IMR-90 (cell line): Measurements from ENCODE around the gene EIF2B2.

ENCODE experiments used
- CTCF ChIP-seq: conservative IDR thresholded peaks from 2 replicates; pipeline ENCODE4 v1.5.1; 2012; ENCODE audit warnings: mild to moderate bottlenecking, low read depth, low read length, improper control_type of control experiment
- ELK1 ChIP-seq: fragments of 150-350 bp; IDR thresholded peaks from 2 replicates; pipeline ENCODE4 v1.6.1; 2016; ENCODE audit warnings: low read depth, mild to moderate bottlenecking, low read length, moderate library complexity, borderline replicate concordance
- POLR2A ChIP-seq: IDR thresholded peaks from 2 replicates; pipeline ENCODE4 v1.6.1; 2012; ENCODE audit warnings: mild to moderate bottlenecking, low read depth, low read length
- RAD21 ChIP-seq: IDR thresholded peaks from 2 replicates; pipeline ENCODE4 v1.6.1; 2012; ENCODE audit warnings: low read length, improper control_type of control experiment
- RFX5 ChIP-seq: IDR thresholded peaks from 2 replicates; pipeline ENCODE4 v1.8.0; 2012; ENCODE audit warnings: low read depth, mild to moderate bottlenecking, low read length, moderate library complexity
- SMC3 ChIP-seq: fragments of 150-350 bp; IDR thresholded peaks from 2 replicates; pipeline ENCODE4 v1.6.1; 2016; ENCODE audit warnings: low read depth, mild to moderate bottlenecking, antibody characterized with exemption, low read length, moderate library complexity

- TF ChIP-seq SMC3 (no peak), RAD21 (no peak), CTCF (peak; percentile 24; the same call in 1 of the 2 replicates), POLR2A (peak; percentile 30; the same call in 1 of the 2 replicates), ELK1 (0 out of 2 replicates have a peak, but pooled peaks have one; percentile 19), RFX5 (0 out of 2 replicates have a peak, but pooled peaks have one; percentile 2)
Observed at GRCh38 chr14:75002392-75003249, at the start of gene EIF2B2.
